Esophagus muscularis mucosa (tissue), 3 donors: ENCODE measurements around the gene STARD13.

Experiments
- POLR2A ChIP-seq: fragments of 450-650 bp; IDR thresholded peaks from one replicate; pipeline ENCODE4 v1.6.1; 2017; ENCODE audit warnings: antibody characterized with exemption, moderate library complexity, mild to moderate bottlenecking, low read depth
- POLR2AphosphoS5 ChIP-seq, 2 donors: sonication (generic); formaldehyde crosslinking; IDR thresholded peaks; one replicate each; pipeline ENCODE4 v1.6.1; 2017; ENCODE audit warnings: antibody characterized with exemption in 2 of 2
- TF ChIP-seq, protein P1 (sequence below), 3 experiments: fragments of 200-600 bp in 2 of 3; fragments of 450-650 bp in 1 of 3; sonication (generic) in 2 of 3; IDR thresholded peaks; one replicate each; pipeline ENCODE4 v1.5.1; 2017 to 2019; ENCODE audit warnings: antibody characterized with exemption in 3 of 3, mild to moderate bottlenecking in 2 of 3, moderate library complexity in 1 of 3

- TF ChIP-seq POLR2AphosphoS5 (IDR thresholded peaks at IDR 0.05) (no peak), POLR2A (no peak)
- TF ChIP-seq, protein P1, sequence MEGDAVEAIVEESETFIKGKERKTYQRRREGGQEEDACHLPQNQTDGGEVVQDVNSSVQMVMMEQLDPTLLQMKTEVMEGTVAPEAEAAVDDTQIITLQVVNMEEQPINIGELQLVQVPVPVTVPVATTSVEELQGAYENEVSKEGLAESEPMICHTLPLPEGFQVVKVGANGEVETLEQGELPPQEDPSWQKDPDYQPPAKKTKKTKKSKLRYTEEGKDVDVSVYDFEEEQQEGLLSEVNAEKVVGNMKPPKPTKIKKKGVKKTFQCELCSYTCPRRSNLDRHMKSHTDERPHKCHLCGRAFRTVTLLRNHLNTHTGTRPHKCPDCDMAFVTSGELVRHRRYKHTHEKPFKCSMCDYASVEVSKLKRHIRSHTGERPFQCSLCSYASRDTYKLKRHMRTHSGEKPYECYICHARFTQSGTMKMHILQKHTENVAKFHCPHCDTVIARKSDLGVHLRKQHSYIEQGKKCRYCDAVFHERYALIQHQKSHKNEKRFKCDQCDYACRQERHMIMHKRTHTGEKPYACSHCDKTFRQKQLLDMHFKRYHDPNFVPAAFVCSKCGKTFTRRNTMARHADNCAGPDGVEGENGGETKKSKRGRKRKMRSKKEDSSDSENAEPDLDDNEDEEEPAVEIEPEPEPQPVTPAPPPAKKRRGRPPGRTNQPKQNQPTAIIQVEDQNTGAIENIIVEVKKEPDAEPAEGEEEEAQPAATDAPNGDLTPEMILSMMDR (IDR thresholded peaks at IDR 0.05): no peak
These were observed 141.2 kb downstream of the STARD13 start for GRCh38 chr13:33144358-33144784.
